GM23338 (cell line): Measurements from ENCODE around the gene FBXO34. TPM values are rescaled to one million over a fixed set of nuclear protein-coding genes. Genes with fewer than 3 reads are reported as not detected.

Experiments used
- ATAC-seq: fragments of 200-7000 bp; cut with Tn5 transposase; 3 replicates; pipeline ENCODE4 v1.9.1; 2020
- DNase-seq: peaks from one replicate; pipeline ENCODE4 v3.0.0-alpha.2; 2015; ENCODE audit warnings: low spot score
- H2AFZ ChIP-seq: fragments of 200-600 bp; sonication (generic); 2 replicates; pipeline ENCODE4 v1.8.0; 2016; ENCODE audit warnings: antibody characterized with exemption, mild to moderate bottlenecking, moderate library complexity
- H3F3A ChIP-seq: fragments of 200-600 bp; sonication (generic); replicated peaks from 2 replicates; pipeline ENCODE4 v1.8.0; 2017; ENCODE audit warnings: antibody characterized with exemption, mixed run types, low read depth
- H3K27ac ChIP-seq: fragments of 200-600 bp; sonication (generic); 2 replicates; pipeline ENCODE4 v1.6.1; 2016; ENCODE audit warnings: low read depth
- H3K27me3 ChIP-seq: fragments of 200-600 bp; sonication (generic); 2 replicates; pipeline ENCODE4 v1.8.0; 2016; ENCODE audit warnings: mild to moderate bottlenecking, mixed run types, moderate library complexity; ENCODE audit not compliant: insufficient read depth
- H3K36me3 ChIP-seq: fragments of 200-600 bp; sonication (generic); 2 replicates; pipeline ENCODE4 v1.8.0; 2016; ENCODE audit warnings: mild to moderate bottlenecking; ENCODE audit not compliant: insufficient read depth
- H3K4me1 ChIP-seq: fragments of 200-600 bp; sonication (generic); 2 replicates; pipeline ENCODE4 v1.8.0; 2016; ENCODE audit warnings: mild to moderate bottlenecking, moderate library complexity; ENCODE audit not compliant: insufficient read depth
- H3K4me2 ChIP-seq: fragments of 200-600 bp; sonication (generic); 2 replicates; pipeline ENCODE4 v1.7.1; 2017; ENCODE audit warnings: mixed run types
- H3K4me3 ChIP-seq: fragments of 200-600 bp; sonication (generic); 2 replicates; pipeline ENCODE4 v1.6.1; 2016; ENCODE audit warnings: mixed run types
- H3K79me2 ChIP-seq: fragments of 200-600 bp; sonication (generic); replicated peaks from 2 replicates; pipeline ENCODE4 v1.8.0; 2017; ENCODE audit warnings: mild to moderate bottlenecking; ENCODE audit not compliant: insufficient read depth
- H3K9me2 ChIP-seq: fragments of 200-600 bp; sonication (generic); 2 replicates; pipeline ENCODE4 v1.8.0; 2017; ENCODE audit not compliant: insufficient read depth
- H4K20me1 ChIP-seq: fragments of 200-600 bp; sonication (generic); replicated peaks from 2 replicates; pipeline ENCODE4 v1.8.0; 2017; ENCODE audit warnings: mild to moderate bottlenecking; ENCODE audit not compliant: insufficient read depth
- H3K27ac Mint-ChIP-seq: 2 replicates; pipeline ENCODE4 v1.8.0; 2020; ENCODE audit warnings: inconsistent platforms, mild to moderate bottlenecking, moderate library complexity, mixed read lengths
- H3K27me3 Mint-ChIP-seq: 3 replicates; pipeline ENCODE4 v1.8.0; 2022; ENCODE audit warnings: low read depth, mild to moderate bottlenecking, moderate library complexity, mixed read lengths, inconsistent platforms; ENCODE audit not compliant: insufficient read depth, poor library complexity
- H3K36me3 Mint-ChIP-seq: 3 replicates; pipeline ENCODE4 v1.8.0; 2021; ENCODE audit warnings: low read depth, mild to moderate bottlenecking, inconsistent platforms, moderate library complexity, mixed read lengths
- H3K4me1 Mint-ChIP-seq: 3 replicates; pipeline ENCODE4 v1.8.0; 2020; ENCODE audit warnings: mild to moderate bottlenecking, inconsistent platforms, mixed read lengths
- H3K4me3 Mint-ChIP-seq: 3 replicates; pipeline ENCODE4 v1.8.0; 2021; ENCODE audit warnings: moderate library complexity, mild to moderate bottlenecking, inconsistent platforms, mixed read lengths
- H3K9me3 Mint-ChIP-seq: 3 replicates; pipeline ENCODE4 v1.8.0; 2020; ENCODE audit warnings: moderate library complexity, mild to moderate bottlenecking, inconsistent platforms, mixed read lengths
- CREB1 ChIP-seq: fragments of 250-450 bp; sonication (Bioruptor Pico); IDR thresholded peaks from 2 replicates; pipeline ENCODE4 v1.5.0; 2020; ENCODE audit warnings: low read depth, mild to moderate bottlenecking, moderate library complexity
- EZH2 ChIP-seq: fragments of 200-600 bp; sonication (generic); IDR thresholded peaks from one replicate; pipeline ENCODE4 v1.8.0; 2017; ENCODE audit warnings: antibody characterized with exemption, mild to moderate bottlenecking, low read depth; ENCODE audit not compliant: unreplicated experiment
- JUNB ChIP-seq: IDR thresholded peaks from one replicate; pipeline ENCODE4 v1.6.1; 2016; ENCODE audit warnings: antibody characterized with exemption; ENCODE audit not compliant: unreplicated experiment
- REST ChIP-seq: IDR thresholded peaks from one replicate; pipeline ENCODE4 v1.6.1; 2018; ENCODE audit warnings: antibody characterized with exemption; ENCODE audit not compliant: unreplicated experiment
- STAT1 ChIP-seq: IDR thresholded peaks from one replicate; pipeline ENCODE4 v1.6.1; 2016; ENCODE audit warnings: antibody characterized with exemption; ENCODE audit not compliant: unreplicated experiment
- ZNF331 ChIP-seq: fragments of 250-450 bp; sonication (Bioruptor Pico); IDR thresholded peaks from 2 replicates; pipeline ENCODE4 v1.5.0; 2020; ENCODE audit warnings: low read depth, mild to moderate bottlenecking, moderate library complexity
- polyA plus RNA-seq: library from polyadenylated mRNA; unstranded; fragments of >200 nt; fragmentation: Nextera tagmentation; extraction: Ambion mirVana; gene quantifications from 2 replicates; pipeline ENCODE4 v1.2.1, GENCODE V29; 2016
- total RNA-seq: library from RNA; depleted of rRNA; stranded (reverse); fragments of >200 nt; shearing (Covaris generic); gene quantifications from 2 replicates; pipeline ENCODE4 v1.2.3, GENCODE V29; 2014
- TF ChIP-seq, protein P1 (sequence below), 2 experiments: fragments of 200-600 bp in 1 of 2; sonication (generic) in 1 of 2; conservative IDR thresholded peaks; 2 replicates each; pipeline versions ENCODE4 v1.5.1 to v1.6.1; 2016 to 2017; ENCODE audit warnings: antibody characterized with exemption in 2 of 2, low read depth in 2 of 2, mild to moderate bottlenecking in 2 of 2, moderate library complexity in 1 of 2

FBXO34 gene
- total and polyA plus RNA-seq, 2 experiments from 2014 or later, result 9.4 to 13.4 TPM

DNA sequence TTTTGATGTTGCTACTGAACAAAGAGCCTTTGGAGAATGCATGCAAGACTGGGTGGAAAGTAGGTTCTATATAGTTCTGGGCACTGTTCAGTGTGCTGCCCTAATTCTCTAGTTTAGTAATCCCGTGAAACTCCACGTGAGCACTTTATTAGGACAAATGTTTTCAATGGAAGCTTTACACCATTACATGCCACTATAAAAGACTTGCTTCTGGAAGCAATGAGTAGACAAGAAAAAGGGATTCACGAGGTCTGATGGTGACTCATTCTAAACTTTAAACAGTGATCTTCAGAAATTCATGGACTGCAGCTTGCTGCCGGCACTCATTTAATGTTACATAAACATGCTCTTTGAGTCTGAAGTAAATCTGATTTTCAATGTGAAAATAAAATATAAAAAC is 118.1 kb downstream of the FBXO34 start (continued):
- TF ChIP-seq REST (no peak), ZNF331 (no peak), JUNB (no peak), EZH2 (no peak)
- TF ChIP-seq, protein P1, sequence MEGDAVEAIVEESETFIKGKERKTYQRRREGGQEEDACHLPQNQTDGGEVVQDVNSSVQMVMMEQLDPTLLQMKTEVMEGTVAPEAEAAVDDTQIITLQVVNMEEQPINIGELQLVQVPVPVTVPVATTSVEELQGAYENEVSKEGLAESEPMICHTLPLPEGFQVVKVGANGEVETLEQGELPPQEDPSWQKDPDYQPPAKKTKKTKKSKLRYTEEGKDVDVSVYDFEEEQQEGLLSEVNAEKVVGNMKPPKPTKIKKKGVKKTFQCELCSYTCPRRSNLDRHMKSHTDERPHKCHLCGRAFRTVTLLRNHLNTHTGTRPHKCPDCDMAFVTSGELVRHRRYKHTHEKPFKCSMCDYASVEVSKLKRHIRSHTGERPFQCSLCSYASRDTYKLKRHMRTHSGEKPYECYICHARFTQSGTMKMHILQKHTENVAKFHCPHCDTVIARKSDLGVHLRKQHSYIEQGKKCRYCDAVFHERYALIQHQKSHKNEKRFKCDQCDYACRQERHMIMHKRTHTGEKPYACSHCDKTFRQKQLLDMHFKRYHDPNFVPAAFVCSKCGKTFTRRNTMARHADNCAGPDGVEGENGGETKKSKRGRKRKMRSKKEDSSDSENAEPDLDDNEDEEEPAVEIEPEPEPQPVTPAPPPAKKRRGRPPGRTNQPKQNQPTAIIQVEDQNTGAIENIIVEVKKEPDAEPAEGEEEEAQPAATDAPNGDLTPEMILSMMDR (conservative IDR thresholded peaks at IDR 0.05; ENCODE audit: low read depth in 2 of 2), result no peak

GRCh38 chr14:55398679-55399078 is 127.5 kb downstream of the FBXO34 start:
- no peaks in the 10 kb centered on the region for H3K9me2 ChIP-seq
- no peaks in the 10 kb centered on the region for H3K27me3 Mint-ChIP-seq
- H3K27ac Mint-ChIP-seq, result no peak overlapping the region
- no peaks in the 10 kb centered on the region for H3K36me3 ChIP-seq
- H3K4me1 Mint-ChIP-seq, result no peaks in the 10 kb centered on the region
- H3K4me3 ChIP-seq, result no peak overlapping the region
- no peak for ATAC-seq
- no peaks in the 10 kb centered on the region for H3K4me1 ChIP-seq
- H3K79me2 ChIP-seq, result peaks cover 53% of the 10 kb centered on the region
- no peak overlapping the region for H3K4me3 Mint-ChIP-seq
- no peaks in the 10 kb centered on the region for H3F3A ChIP-seq
- peaks cover 3% of the 10 kb centered on the region for H4K20me1 ChIP-seq
- H3K4me2 ChIP-seq, result no peak overlapping the region
- H2AFZ ChIP-seq, result no peak overlapping the region
- peaks cover 8% of the 10 kb centered on the region; the same call in 2 of the 3 replicates for H3K36me3 Mint-ChIP-seq
- no peak overlapping the region for H3K27ac ChIP-seq
- no peak for DNase-seq
- H3K9me3 Mint-ChIP-seq, result no peaks in the 10 kb centered on the region
- no peaks in the 10 kb centered on the region for H3K27me3 ChIP-seq
- TF ChIP-seq STAT1 (no peak), REST (no peak), CREB1 (no peak), EZH2 (no peak), ZNF331 (no peak)
- TF ChIP-seq, protein P1 (conservative IDR thresholded peaks at IDR 0.05; ENCODE audit: low read depth in 2 of 2), result no peak
